ENCODE results near the gene SNHG17.

The SNHG17 gene

DNA sequence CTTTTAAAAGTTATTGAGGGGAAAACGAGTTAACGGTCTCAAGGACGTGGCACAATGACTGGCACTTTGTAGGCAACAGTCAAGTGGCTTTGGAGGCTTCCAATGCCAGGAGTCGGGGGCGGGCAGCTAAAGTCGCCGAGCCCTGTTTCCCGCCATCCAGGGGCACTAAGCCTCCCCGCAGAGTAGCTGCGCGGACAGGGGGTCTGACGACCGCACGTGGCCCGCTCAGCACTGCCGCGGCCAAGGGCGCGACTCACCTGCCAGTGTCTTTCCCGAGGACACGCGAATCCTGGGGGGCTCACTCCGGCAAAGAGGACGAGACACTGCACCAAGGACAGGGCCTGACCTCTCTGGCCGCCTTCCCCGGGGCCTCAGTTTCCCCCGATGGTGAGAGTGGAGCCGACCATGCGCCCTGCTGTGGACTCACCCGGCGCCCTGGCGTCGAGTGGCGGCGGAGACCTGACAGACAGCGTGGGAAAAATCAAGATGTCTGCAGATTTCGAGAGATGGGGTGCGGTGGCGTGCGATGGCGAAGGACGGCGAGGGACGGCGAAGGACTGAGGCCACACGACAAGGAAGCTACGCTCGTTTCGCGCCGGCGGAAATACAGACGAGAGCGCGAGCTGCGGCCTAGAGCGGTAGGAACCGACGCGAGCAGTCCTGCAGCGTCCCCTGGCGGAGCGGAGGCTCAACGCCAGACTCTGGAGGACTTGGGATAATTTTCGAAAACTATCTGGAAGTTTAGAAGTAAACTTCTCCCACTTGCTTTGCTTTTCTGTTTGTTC lies at the start of gene SNHG17:
SNHG17 (minus strand) TSS at position 559 of the 785 bp plus-strand sequence.
- Histone ChIP-seq H3K27me3 (ENCODE audit: insufficient read depth, low read length, poor library complexity) (peaks cover 6% of the 10 kb centered on the region), H3K36me3 (ENCODE audit: insufficient read depth, low read length) (peaks cover 46% of the 10 kb centered on the region), H3K4me1 (ENCODE audit: insufficient read depth, low read length) (peaks cover 45% of the 10 kb centered on the region), H3K9ac (ENCODE audit: low read depth, low read length) (peak within 1 kb of the TSS; percentile 83), H3K4me3 (ENCODE audit: low read depth in 1 of 2, low read length in 2 of 2) (peak within 1 kb of the TSS; percentile 66 to 80), H3K4me2 (ENCODE audit: insufficient read depth, low read length) (peak within 1 kb of the TSS; percentile 91), H3K79me2 (ENCODE audit: insufficient read depth, low read length) (peaks cover 49% of the 10 kb centered on the region), H3K27ac (ENCODE audit: low read length) (peak within 1 kb of the TSS; percentile 89), H4K20me1 (ENCODE audit: insufficient read depth, low read length) (peaks cover 41% of the 10 kb centered on the region), H2AFZ (ENCODE audit: low read depth, low read length) (peak within 1 kb of the TSS; percentile 91), H3K9me3 (ENCODE audit: insufficient read depth, low read length, severe bottlenecking) (no peaks in the 10 kb centered on the region)
- peak; percentile 91 for DNase-seq
- peak; percentile 84 for ATAC-seq (ENCODE audit: insufficient read depth, low read depth)
- TF ChIP-seq, protein P1, sequence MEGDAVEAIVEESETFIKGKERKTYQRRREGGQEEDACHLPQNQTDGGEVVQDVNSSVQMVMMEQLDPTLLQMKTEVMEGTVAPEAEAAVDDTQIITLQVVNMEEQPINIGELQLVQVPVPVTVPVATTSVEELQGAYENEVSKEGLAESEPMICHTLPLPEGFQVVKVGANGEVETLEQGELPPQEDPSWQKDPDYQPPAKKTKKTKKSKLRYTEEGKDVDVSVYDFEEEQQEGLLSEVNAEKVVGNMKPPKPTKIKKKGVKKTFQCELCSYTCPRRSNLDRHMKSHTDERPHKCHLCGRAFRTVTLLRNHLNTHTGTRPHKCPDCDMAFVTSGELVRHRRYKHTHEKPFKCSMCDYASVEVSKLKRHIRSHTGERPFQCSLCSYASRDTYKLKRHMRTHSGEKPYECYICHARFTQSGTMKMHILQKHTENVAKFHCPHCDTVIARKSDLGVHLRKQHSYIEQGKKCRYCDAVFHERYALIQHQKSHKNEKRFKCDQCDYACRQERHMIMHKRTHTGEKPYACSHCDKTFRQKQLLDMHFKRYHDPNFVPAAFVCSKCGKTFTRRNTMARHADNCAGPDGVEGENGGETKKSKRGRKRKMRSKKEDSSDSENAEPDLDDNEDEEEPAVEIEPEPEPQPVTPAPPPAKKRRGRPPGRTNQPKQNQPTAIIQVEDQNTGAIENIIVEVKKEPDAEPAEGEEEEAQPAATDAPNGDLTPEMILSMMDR (IDR thresholded peaks at IDR 0.05; ENCODE audit: borderline replicate concordance, extremely low read depth, low read length, poor library complexity, severe bottlenecking): peak; percentile 100
- no peak for TF ChIP-seq EZH2 (IDR thresholded peaks at IDR 0.05; ENCODE audit: borderline replicate concordance, low read depth, low read length, severe bottlenecking)

DNA sequence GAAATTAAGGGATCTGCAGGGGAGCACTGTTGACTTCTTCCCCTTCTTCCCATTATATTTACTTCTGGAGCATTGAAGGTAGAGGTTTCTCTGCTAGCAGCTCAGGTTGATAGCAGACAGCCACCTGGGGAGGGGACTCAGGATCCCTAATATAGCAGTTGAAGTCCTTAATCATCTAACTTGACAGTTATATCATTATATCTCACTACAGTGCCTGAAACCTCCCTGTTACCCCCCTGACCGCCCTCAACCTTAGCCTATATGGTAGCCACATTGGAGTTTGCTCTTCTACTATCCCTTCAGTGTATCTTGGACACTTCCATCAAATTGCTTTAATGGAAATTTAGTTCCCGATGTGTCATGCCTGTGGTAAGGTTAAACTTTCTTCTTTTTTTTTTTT lies 44.5 kb upstream of the SNHG17 start:
- Histone ChIP-seq H2AFZ (ENCODE audit: low read depth, low read length) (no peak overlapping the region), H4K20me1 (ENCODE audit: insufficient read depth, low read length) (peaks cover 61% of the 10 kb centered on the region), H3K4me1 (ENCODE audit: insufficient read depth, low read length) (peaks cover 10% of the 10 kb centered on the region), H3K9ac (ENCODE audit: low read depth, low read length) (no peak overlapping the region), H3K27me3 (ENCODE audit: insufficient read depth, low read length, poor library complexity) (no peaks in the 10 kb centered on the region), H3K4me3 (ENCODE audit: low read depth in 1 of 2, low read length in 2 of 2) (no peak overlapping the region), H3K9me3 (ENCODE audit: insufficient read depth, low read length, severe bottlenecking) (no peaks in the 10 kb centered on the region), H3K27ac (ENCODE audit: low read length) (no peak overlapping the region), H3K4me2 (ENCODE audit: insufficient read depth, low read length) (no peak overlapping the region), H3K79me2 (ENCODE audit: insufficient read depth, low read length) (peaks cover 91% of the 10 kb centered on the region), H3K36me3 (ENCODE audit: insufficient read depth, low read length) (peaks cover 15% of the 10 kb centered on the region)
- ATAC-seq (ENCODE audit: insufficient read depth, low read depth) (no peak), DNase-seq (no peak)
- no peak for TF ChIP-seq EZH2 (IDR thresholded peaks at IDR 0.05; ENCODE audit: borderline replicate concordance, low read depth, low read length, severe bottlenecking)
- TF ChIP-seq, protein P1 (IDR thresholded peaks at IDR 0.05; ENCODE audit: borderline replicate concordance, extremely low read depth, low read length, poor library complexity, severe bottlenecking): no peak

DNA sequence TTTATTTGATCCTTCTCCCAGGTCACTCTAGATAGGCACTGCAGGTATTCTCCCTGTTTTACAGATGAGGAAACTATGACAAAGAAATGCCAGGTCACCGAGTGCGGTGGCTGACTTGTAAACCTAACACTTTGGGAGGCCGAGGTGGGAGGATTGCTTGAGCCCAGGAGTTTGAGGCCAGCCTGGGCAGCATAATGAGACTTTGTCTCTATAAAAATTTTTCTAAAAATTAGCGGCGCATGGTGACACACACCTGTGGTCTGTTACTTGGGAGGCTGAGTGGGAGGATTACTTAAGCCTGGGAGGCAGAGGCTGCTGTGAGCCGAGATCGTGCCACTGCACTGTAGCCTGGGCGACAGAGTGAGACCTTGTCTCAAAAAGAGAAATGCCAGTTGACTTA lies 42.6 kb upstream of the SNHG17 start:
- peaks cover 64% of the 10 kb centered on the region for H4K20me1 ChIP-seq (ENCODE audit: insufficient read depth, low read length)
- DNase-seq (no peak), ATAC-seq (ENCODE audit: insufficient read depth, low read depth) (no peak)
- peaks cover 91% of the 10 kb centered on the region for H3K79me2 ChIP-seq (ENCODE audit: insufficient read depth, low read length)
- H3K4me1 ChIP-seq (ENCODE audit: insufficient read depth, low read length): peaks cover 25% of the 10 kb centered on the region
- H2AFZ ChIP-seq (ENCODE audit: low read depth, low read length): no peak overlapping the region
- peaks cover 10% of the 10 kb centered on the region; the same call in 1 of the 2 replicates for H3K36me3 ChIP-seq (ENCODE audit: insufficient read depth, low read length)
- no peak overlapping the region for H3K4me3 ChIP-seq (ENCODE audit: low read depth in 1 of 2, low read length in 2 of 2)
- H3K27me3 ChIP-seq (ENCODE audit: insufficient read depth, low read length, poor library complexity): no peaks in the 10 kb centered on the region
- no peak overlapping the region for H3K9ac ChIP-seq (ENCODE audit: low read depth, low read length)
- TF ChIP-seq, protein P1 (IDR thresholded peaks at IDR 0.05; ENCODE audit: borderline replicate concordance, extremely low read depth, low read length, poor library complexity, severe bottlenecking): no peak
- TF ChIP-seq EZH2 (IDR thresholded peaks at IDR 0.05; ENCODE audit: borderline replicate concordance, low read depth, low read length, severe bottlenecking): no peak
- no peak overlapping the region for H3K4me2 ChIP-seq (ENCODE audit: insufficient read depth, low read length)
- H3K9me3 ChIP-seq (ENCODE audit: insufficient read depth, low read length, severe bottlenecking): no peaks in the 10 kb centered on the region
- H3K27ac ChIP-seq (ENCODE audit: low read length): no peak overlapping the region

All from DND-41 (cell line).